Activated CD4-positive, alpha-beta T cell treated with anti-CD3 and anti-CD28 coated beads for 36 hours (primary cell): Measurements from ENCODE around the gene SNAPC2. TPM values are rescaled to one million over a fixed set of nuclear protein-coding genes. Genes with fewer than 3 reads are reported as not detected.
"Not testable (repeated sequence)": the region's sequence is repeated elsewhere in the genome, so short reads cannot be mapped to it uniquely, and the experiment has no call there.

Experiments used
- ATAC-seq: fragments of 200-7000 bp; cut with Tn5 transposase; one replicate; pipeline ENCODE4 v1.10.0; 2021; ENCODE audit warnings: mild to moderate bottlenecking, moderate library complexity
- CTCF ChIA-PET: fragments of 350-600 bp; sonication (Branson Sonifier 250); formaldehyde crosslinking; loops from one replicate; lab custom pipeline; 2021; ENCODE audit warnings: antibody characterized with exemption; lab: Charles Lee
- POLR2A ChIA-PET: fragments of 350-600 bp; sonication (Branson Sonifier 250); formaldehyde crosslinking; loops from one replicate; lab custom pipeline; 2021; ENCODE audit warnings: antibody characterized with exemption, inconsistent platforms; lab: Charles Lee
- DNase-seq: peaks from one replicate; pipeline ENCODE4 v3.0.0-alpha.2; 2020
- H3K27ac Mint-ChIP-seq: one replicate; pipeline ENCODE4 v1.8.0; 2021; ENCODE audit warnings: mixed read lengths
- H3K27me3 Mint-ChIP-seq: one replicate; pipeline ENCODE4 v1.8.0; 2021; ENCODE audit warnings: mixed read lengths
- H3K36me3 Mint-ChIP-seq: one replicate; pipeline ENCODE4 v1.8.0; 2021; ENCODE audit warnings: low read depth, mixed read lengths
- H3K4me1 Mint-ChIP-seq: one replicate; pipeline ENCODE4 v1.8.0; 2021; ENCODE audit warnings: mixed read lengths
- H3K4me3 Mint-ChIP-seq: one replicate; pipeline ENCODE4 v1.8.0; 2021; ENCODE audit warnings: mild to moderate bottlenecking, moderate library complexity, mixed read lengths
- H3K9me3 Mint-ChIP-seq: one replicate; pipeline ENCODE4 v1.8.0; 2021; ENCODE audit warnings: low read depth, mixed read lengths
- intact Hi-C, 2 experiments: fragments of 100-400 bp; cut with DNase I in 1 of 2; cut with micrococcal nuclease in 1 of 2; formaldehyde crosslinking; loops; one replicate each; pipeline versions ENCODE4 v1.14.2 to v1.15.1; 2022 to 2024; cut with DNase I, micrococcal nuclease
- total RNA-seq, 2 experiments: library from RNA; stranded (reverse); gene quantifications; one replicate each; pipeline ENCODE4 v1.2.3, GENCODE V29; 2021

SNAPC2 gene
- total RNA-seq, 2 experiments from 2014 or later: 14.6 to 16.2 TPM

- H3K4me3 Mint-ChIP-seq: peak overlapping the region; percentile 90
- peaks cover 23% of the 10 kb centered on the region for H3K36me3 Mint-ChIP-seq
- CTCF ChIA-PET: interaction anchor here (2.2 kb wide), 1 partner anchor 81 kb away, joined by 7 read pairs; no protein-coding TSS in a partner anchor
- no peaks in the 10 kb centered on the region for H3K9me3 Mint-ChIP-seq
- POLR2A ChIA-PET: interaction anchor here (0.6 to 0.9 kb wide), 2 partner anchors 13 to 140 kb away, joined by 3 to 5 read pairs; no protein-coding TSS in a partner anchor
- H3K27ac Mint-ChIP-seq: no peak overlapping the region
- DNase-seq (no peak), ATAC-seq (no peak)
- H3K27me3 Mint-ChIP-seq: no peaks in the 10 kb centered on the region
- intact Hi-C loops: loop anchor here in 1 of 2 experiments (5.0 to 10.0 kb wide), 2 partner anchors 313 to 380 kb away; partner anchors contain the start of genes NDUFA7 and RPS28
- H3K4me1 Mint-ChIP-seq: peaks cover 30% of the 10 kb centered on the region
Observed at GRCh38 chr19:7941895-7942596, 21.9 kb downstream of the SNAPC2 start.

DNA sequence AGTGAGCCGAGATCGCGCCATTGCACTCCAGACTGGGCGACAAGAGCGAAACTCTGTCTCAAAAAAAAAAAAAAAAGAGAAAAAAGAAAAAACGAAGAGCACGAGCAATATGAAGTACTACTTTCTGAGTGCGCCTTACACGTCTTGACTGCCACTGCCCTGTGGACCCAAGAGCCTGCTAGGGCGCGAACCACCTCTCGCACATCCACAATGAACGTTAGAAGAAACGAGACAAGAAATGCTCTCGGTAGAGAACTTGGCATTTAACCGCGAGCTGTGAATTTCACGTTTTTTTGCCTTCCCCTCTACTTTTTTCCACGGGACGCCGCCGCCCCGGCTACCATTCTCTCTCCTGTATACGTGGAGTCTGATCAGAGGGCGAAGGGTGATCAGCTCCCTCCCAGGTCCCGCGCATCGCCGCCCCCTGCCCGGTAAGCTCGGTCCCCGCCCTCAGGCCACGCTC lies 22.9 kb downstream of the SNAPC2 start:
- Mint-ChIP-seq H3K27me3 (no peaks in the 10 kb centered on the region), H3K27ac (peak overlapping the region; percentile 90), H3K9me3 (no peaks in the 10 kb centered on the region), H3K36me3 (peaks cover 18% of the 10 kb centered on the region), H3K4me1 (peaks cover 30% of the 10 kb centered on the region), H3K4me3 (peak overlapping the region; percentile 90)
- intact Hi-C loops: loop anchor here (1.0 to 10.0 kb wide), 14 partner anchors 18 to 447 kb away; partner anchors contain the start of genes MAP2K7 (in 2 of the 2), NDUFA7 (in 2 of the 2), RPS28 (in 2 of the 2) and SNAPC2 (in 2 of the 2)
- no peak for DNase-seq
- ChIA-PET CTCF (interaction anchor here (0.6 to 2.4 kb wide), 16 partner anchors 9 to 592 kb away, joined by 3 to 24 read pairs (median 4); partner anchors contain the start of genes CTXN1, ELAVL1, MAP2K7 and SNAPC2), POLR2A (interaction anchor here (0.6 to 2.3 kb wide), 8 partner anchors 14 to 391 kb away, joined by 3 to 10 read pairs (median 4); partner anchors contain the start of genes MAP2K7, PET100, SNAPC2 and XAB2)
- peak; percentile 4 for ATAC-seq

DNA sequence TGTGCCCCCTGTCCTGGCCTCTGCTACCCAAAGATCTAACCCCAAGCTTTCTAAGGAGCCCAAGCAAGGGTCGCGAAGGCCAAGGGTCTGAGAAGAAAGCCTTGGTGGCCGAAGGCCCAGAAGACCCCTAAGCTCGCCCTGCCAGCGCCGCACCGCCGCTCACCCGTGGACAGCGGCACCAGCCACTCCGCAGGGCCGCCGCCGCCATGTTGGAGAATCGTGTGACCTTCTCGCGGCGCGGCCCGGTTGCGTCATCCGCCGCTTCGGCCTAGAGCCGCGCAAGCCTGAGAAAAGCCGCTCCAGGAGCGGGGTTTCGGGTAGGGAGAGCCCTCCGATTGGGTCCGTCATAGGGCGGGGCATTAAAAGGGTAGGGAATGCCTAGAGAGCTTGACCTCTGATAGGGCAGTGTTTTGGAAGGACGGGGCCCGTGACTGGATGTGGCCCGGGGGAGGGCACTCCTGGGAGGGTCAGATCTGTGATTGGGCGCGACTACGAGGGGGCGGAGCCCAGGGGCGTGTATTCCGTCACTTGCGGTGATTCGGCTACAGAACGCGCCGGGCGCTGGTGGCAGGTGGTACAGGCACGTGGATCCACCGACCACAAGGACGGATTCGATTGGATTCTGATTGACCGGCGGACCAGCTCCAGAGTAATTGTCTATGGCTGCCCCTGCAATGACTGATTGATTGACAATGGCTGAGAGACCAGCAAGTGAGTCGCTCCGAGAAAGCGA lies 23.5 kb downstream of the SNAPC2 start, which contains the start of gene TIMM44:
TSS of gene TIMM44 (minus strand) at position 223 of the 733 bp plus-strand sequence. CDS start at position 208, 15 bp downstream.
- ATAC-seq (peak; percentile 99), DNase-seq (peak; percentile 99)
- Mint-ChIP-seq H3K4me3 (peak within 1 kb of the TSS; percentile 90), H3K27me3 (no peaks in the 10 kb centered on the region), H3K4me1 (peaks cover 30% of the 10 kb centered on the region), H3K36me3 (peaks cover 18% of the 10 kb centered on the region), H3K9me3 (no peaks in the 10 kb centered on the region), H3K27ac (peak within 1 kb of the TSS; percentile 90)
- POLR2A ChIA-PET: interaction anchor here (0.5 to 2.3 kb wide), 11 partner anchors 14 to 762 kb away, joined by 3 to 10 read pairs (median 3); partner anchors contain the start of genes MAP2K7, PET100, SNAPC2 and XAB2
- intact Hi-C loops: loop anchor here (1.0 to 10.0 kb wide), 18 partner anchors 18 to 447 kb away; partner anchors contain the start of genes ELAVL1 (in 2 of the 2), MAP2K7 (in 2 of the 2), NDUFA7 (in 2 of the 2) and RPS28 (in 2 of the 2)
- CTCF ChIA-PET: interaction anchor here (0.5 to 2.4 kb wide), 32 partner anchors 8 to 592 kb away, joined by 3 to 24 read pairs (median 4); partner anchors contain the start of genes CTXN1, ELAVL1, MAP2K7 and MARCHF2

DNA sequence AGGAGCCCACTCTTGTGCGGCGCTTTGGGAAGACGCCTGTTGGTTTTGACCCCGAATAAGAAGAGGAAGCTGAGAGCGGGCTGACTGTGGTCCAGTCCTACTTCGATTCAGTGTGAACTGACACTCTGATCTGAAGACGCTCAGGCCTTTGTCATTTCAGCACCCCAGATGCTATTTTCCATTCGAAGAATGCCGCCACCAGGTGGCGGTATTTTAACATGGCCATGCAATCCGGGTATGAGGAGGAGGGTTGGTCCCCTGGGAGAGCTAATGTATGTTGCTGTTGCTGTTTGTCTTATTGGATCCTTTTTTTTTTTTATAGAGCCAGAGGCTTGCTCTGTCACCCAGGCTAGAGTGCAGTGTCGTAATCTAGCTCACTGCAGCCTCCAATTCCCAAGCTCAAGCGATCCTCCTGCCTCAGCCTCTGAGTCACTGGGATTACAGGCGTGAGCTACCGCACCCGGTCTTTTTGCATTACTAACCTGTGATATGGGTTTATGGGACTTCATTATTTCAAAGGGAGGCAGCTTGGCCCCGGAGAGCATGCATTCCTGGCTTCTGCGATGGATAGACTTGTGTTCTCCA lies 24.1 kb downstream of the SNAPC2 start:
- no peaks in the 10 kb centered on the region for H3K27me3 Mint-ChIP-seq
- intact Hi-C loops: loop anchor here (1.0 to 10.0 kb wide), 6 partner anchors 58 to 378 kb away; partner anchors contain the start of genes ELAVL1 (in 1 of the 2), NDUFA7 (in 1 of the 2) and RPS28 (in 1 of the 2)
- H3K4me1 Mint-ChIP-seq: peaks cover 27% of the 10 kb centered on the region
- ChIA-PET CTCF (interaction anchor here (0.5 to 2.4 kb wide), 33 partner anchors 14 to 593 kb away, joined by 3 to 24 read pairs (median 4); partner anchors contain the start of genes CTXN1, ELAVL1, MAP2K7 and MARCHF2), POLR2A (interaction anchor here (0.5 to 2.3 kb wide), 12 partner anchors 15 to 763 kb away, joined by 3 to 17 read pairs (median 4); partner anchors contain the start of genes MAP2K7, PET100, SNAPC2 and XAB2)
- DNase-seq (peak; percentile 94), ATAC-seq (peak; percentile 52)
- peaks cover 14% of the 10 kb centered on the region for H3K36me3 Mint-ChIP-seq
- H3K9me3 Mint-ChIP-seq: no peaks in the 10 kb centered on the region
- H3K27ac Mint-ChIP-seq: peak overlapping the region; percentile 90
- peak overlapping the region; percentile 90 for H3K4me3 Mint-ChIP-seq

DNA sequence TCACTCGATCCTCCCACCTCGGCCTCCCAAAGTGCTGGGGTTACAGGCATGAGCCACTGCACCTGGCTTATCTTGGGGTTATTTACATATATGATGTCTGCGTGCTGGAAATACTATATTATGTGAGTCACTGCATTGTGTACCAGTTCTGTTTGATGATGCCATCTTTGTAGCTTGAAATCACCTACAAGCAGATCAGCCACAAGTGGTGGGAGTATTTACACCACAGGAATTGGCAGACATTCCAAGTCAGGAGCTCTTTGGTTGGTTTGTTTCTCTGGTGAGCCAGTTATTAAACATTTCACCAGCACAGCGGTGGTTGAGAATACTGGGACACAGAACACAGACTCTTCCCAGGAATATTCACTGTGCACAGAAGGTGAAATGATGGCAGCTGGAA lies 27.8 kb downstream of the SNAPC2 start:
- no peak for ATAC-seq
- ChIA-PET CTCF (interaction anchor here (0.5 kb wide), 1 partner anchor 50 kb away, joined by 3 read pairs; no protein-coding TSS in a partner anchor), POLR2A (no interaction called here)
- H3K4me3 Mint-ChIP-seq: no peak overlapping the region
- no peaks in the 10 kb centered on the region for H3K9me3 Mint-ChIP-seq
- H3K27me3 Mint-ChIP-seq: no peaks in the 10 kb centered on the region
- H3K27ac Mint-ChIP-seq: no peak overlapping the region
- H3K4me1 Mint-ChIP-seq: peaks cover 10% of the 10 kb centered on the region
- peaks cover 3% of the 10 kb centered on the region for H3K36me3 Mint-ChIP-seq
- intact Hi-C loops: loop anchor here in 1 of 2 experiments (10.0 kb wide), 1 partner anchor 307 kb away; no protein-coding TSS in a partner anchor
- no peak for DNase-seq

DNA sequence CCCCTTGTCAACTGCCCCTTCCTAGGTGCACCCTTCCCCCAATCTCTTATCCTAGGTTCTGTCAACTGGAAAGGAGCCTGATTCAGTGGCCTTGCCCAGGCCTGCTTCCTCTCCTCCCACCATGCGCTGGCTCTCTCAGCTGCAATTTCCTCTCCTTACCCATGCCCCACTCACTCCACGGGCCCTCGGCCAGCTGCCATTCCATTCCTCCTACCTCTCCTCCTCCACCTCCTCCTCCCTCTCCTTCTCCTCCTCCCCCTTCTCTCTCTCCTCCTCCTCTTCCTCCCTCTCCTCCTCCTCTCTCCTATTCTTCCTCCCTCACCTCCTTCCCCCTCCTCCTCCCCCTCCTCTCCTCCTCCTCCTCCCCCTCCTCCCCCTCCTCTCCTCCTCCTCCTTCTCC lies 32.9 kb downstream of the SNAPC2 start:
- POLR2A ChIA-PET: no interaction called here
- no peak overlapping the region for H3K4me3 Mint-ChIP-seq
- H3K27ac Mint-ChIP-seq: no peak overlapping the region
- ATAC-seq (no peak), DNase-seq (no peak)
- no peaks in the 10 kb centered on the region for H3K4me1 Mint-ChIP-seq
- no peaks in the 10 kb centered on the region for H3K27me3 Mint-ChIP-seq
- no peaks in the 10 kb centered on the region for H3K9me3 Mint-ChIP-seq
- H3K36me3 Mint-ChIP-seq: no peaks in the 10 kb centered on the region
- CTCF ChIA-PET: no interaction called here
- intact Hi-C loops: no loop called here

DNA sequence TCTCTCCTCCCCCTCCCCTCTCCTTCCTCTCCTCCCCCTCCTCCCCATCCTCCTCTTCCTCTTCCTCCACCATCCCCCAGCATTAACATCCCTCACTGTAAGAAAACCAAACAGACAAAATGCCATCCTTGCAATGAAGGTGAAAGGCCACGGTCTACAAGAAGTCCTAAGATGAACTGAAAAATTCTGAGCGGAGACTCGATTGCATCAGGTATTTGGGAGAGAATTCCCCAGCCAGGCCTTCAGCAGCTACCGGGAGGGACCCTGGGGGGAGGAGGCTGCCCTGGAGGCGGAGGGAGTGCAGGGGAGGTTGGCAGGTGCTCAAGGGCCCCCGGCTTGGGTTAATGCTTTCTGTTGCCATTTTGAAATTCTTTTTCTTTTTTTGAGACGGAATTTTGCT lies 33.4 kb downstream of the SNAPC2 start:
- DNase-seq (no peak), ATAC-seq (no peak)
- intact Hi-C loops: no loop called here
- Mint-ChIP-seq H3K36me3 (no peaks in the 10 kb centered on the region), H3K27ac (no peak overlapping the region), H3K4me1 (no peaks in the 10 kb centered on the region), H3K9me3 (no peaks in the 10 kb centered on the region), H3K27me3 (no peaks in the 10 kb centered on the region), H3K4me3 (no peak overlapping the region)
- CTCF ChIA-PET: no interaction called here
- POLR2A ChIA-PET: interaction anchor here (0.6 kb wide), 1 partner anchor 288 kb away, joined by 4 read pairs; no protein-coding TSS in a partner anchor

GRCh38 chr19:7955696-7956095 lies 35.6 kb downstream of the SNAPC2 start:
- no peaks in the 10 kb centered on the region for H3K9me3 Mint-ChIP-seq
- no peaks in the 10 kb centered on the region for H3K36me3 Mint-ChIP-seq
- ATAC-seq (no peak), DNase-seq (no peak)
- intact Hi-C loops: no loop called here
- ChIA-PET POLR2A (interaction anchor here (0.6 kb wide), 1 partner anchor 358 kb away, joined by 4 read pairs; no protein-coding TSS in a partner anchor), CTCF (no interaction called here)
- H3K27me3 Mint-ChIP-seq: no peaks in the 10 kb centered on the region
- no peak overlapping the region for H3K4me3 Mint-ChIP-seq
- no peaks in the 10 kb centered on the region for H3K4me1 Mint-ChIP-seq
- H3K27ac Mint-ChIP-seq: no peak overlapping the region

DNA sequence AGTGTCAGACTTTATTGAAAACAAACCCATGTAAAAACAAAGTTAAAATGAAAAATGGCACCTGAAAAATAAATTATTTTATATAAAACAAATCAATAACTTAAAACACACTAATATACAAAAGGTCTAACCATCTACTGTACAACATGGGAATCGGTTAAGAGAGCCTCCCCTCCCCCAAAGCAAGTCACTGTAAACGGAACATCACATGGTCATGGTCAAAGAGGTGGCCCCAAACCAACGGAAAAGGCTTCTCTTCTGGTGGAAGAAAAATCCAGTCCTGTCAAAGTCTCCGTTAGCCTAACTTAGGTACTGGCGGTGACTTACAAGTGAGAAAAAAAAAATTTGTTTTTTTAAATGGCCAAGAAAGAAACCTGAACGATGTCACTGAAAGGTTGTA lies 39.1 kb downstream of the SNAPC2 start:
- intact Hi-C loops: no loop called here
- CTCF ChIA-PET: interaction anchor here (0.6 to 1.0 kb wide), 2 partner anchors 15 to 30 kb away, joined by 3 to 6 read pairs; no protein-coding TSS in a partner anchor
- DNase-seq (no peak), ATAC-seq (no peak)
- POLR2A ChIA-PET: interaction anchor here (1.4 kb wide), 1 partner anchor 16 kb away, joined by 4 read pairs; the partner anchor contains the start of gene TIMM44
- Mint-ChIP-seq H3K36me3 (peaks cover 12% of the 10 kb centered on the region), H3K9me3 (no peaks in the 10 kb centered on the region), H3K4me3 (no peak overlapping the region), H3K4me1 (no peaks in the 10 kb centered on the region), H3K27me3 (no peaks in the 10 kb centered on the region), H3K27ac (peak overlapping the region; percentile 37)

- intact Hi-C loops, H3K9me3 Mint-ChIP-seq, CTCF ChIA-PET, ATAC-seq, DNase-seq, H3K27me3 Mint-ChIP-seq, H3K4me1 Mint-ChIP-seq, H3K4me3 Mint-ChIP-seq, H3K27ac Mint-ChIP-seq: not testable (repeated sequence)
- POLR2A ChIA-PET: interaction anchor here (0.6 kb wide), 1 partner anchor 43 kb away, joined by 4 read pairs; no protein-coding TSS in a partner anchor
- H3K36me3 Mint-ChIP-seq: peaks cover 12% of the 10 kb centered on the region
Observed at GRCh38 chr19:7961082-7961481, 40.9 kb downstream of the SNAPC2 start.
